Sigmoid colon (tissue), 7 donors: ENCODE measurements around the gene OR52W1. TPM values are rescaled to one million over a fixed set of nuclear protein-coding genes. Genes with fewer than 3 reads are reported as not detected.

Experiments
- DNase-seq: peaks from one replicate; pipeline ENCODE4 v3.0.0-alpha.2; 2019
- H3K27ac ChIP-seq, 4 donors: fragments of 200-600 bp; sonication (generic); one replicate each; pipeline ENCODE4 v1.5.1; 2016 to 2019; ENCODE audit warnings: mild to moderate bottlenecking in 1 of 4
- H3K27me3 ChIP-seq, 3 donors: fragments of 200-600 bp; sonication (generic); one replicate each; pipeline ENCODE4 v1.5.1; 2019; ENCODE audit warnings: mild to moderate bottlenecking in 1 of 3
- H3K36me3 ChIP-seq, 4 donors: fragments of 200-600 bp; sonication (generic); one replicate each; pipeline ENCODE4 v1.5.1; 2016 to 2019
- H3K4me1 ChIP-seq, 4 donors: fragments of 200-600 bp; sonication (generic); one replicate each; pipeline ENCODE4 v1.5.1; 2017 to 2019
- H3K4me3 ChIP-seq, 4 donors: fragments of 200-600 bp; sonication (generic); one replicate each; pipeline ENCODE4 v1.5.1; 2017 to 2019; ENCODE audit warnings: mild to moderate bottlenecking in 2 of 4, moderate library complexity in 1 of 4
- H3K9me3 ChIP-seq, 4 donors: fragments of 200-600 bp in 3 of 4; sonication (generic) in 3 of 4; one replicate each; pipeline versions ENCODE4 v1.5.1 to v1.6.1; 2013 to 2019
- EP300 ChIP-seq, 4 donors: sonication (generic); formaldehyde crosslinking; IDR thresholded peaks; one replicate each; pipeline ENCODE4 v1.6.1; 2017; ENCODE audit warnings: antibody characterized with exemption in 4 of 4
- POLR2A ChIP-seq, 2 donors: fragments of 450-650 bp; IDR thresholded peaks; one replicate each; pipeline ENCODE4 v1.6.1; 2016; ENCODE audit warnings: antibody characterized with exemption in 2 of 2, mild to moderate bottlenecking in 2 of 2, moderate library complexity in 2 of 2
- POLR2AphosphoS5 ChIP-seq, 4 donors: sonication (generic); formaldehyde crosslinking; IDR thresholded peaks; one replicate each; pipeline ENCODE4 v1.6.1; 2017; ENCODE audit warnings: antibody characterized with exemption in 4 of 4
- WGBS, 2 donors: extraction: QIAGEN DNeasy Blood & Tissue Kit; methylation state at CpG; one replicate each; pipeline ENCODE4 v1.1.7; 2013; 5-methylcytosine and 5-hydroxymethylcytosine counted together
- intact Hi-C: fragments of 100-400 bp; cut with DNase I; formaldehyde crosslinking; loops from one replicate; pipeline ENCODE4 v1.15.1; 2023
- polyA plus RNA-seq, 3 donors: library from polyadenylated mRNA; stranded (reverse); fragments of 200-250 nt; gene quantifications; one replicate each; pipeline ENCODE4 v1.2.3, GENCODE V29; 2013
- total RNA-seq, 4 donors: library from RNA; depleted of rRNA; stranded (reverse); fragments of >200 nt; gene quantifications; one replicate each; pipeline ENCODE4 v1.1.0, GENCODE V29; 2016
- TF ChIP-seq, protein P1 (sequence below), 4 experiments: fragments of 450-650 bp in 3 of 4; fragments of 200-600 bp in 1 of 4; IDR thresholded peaks; one replicate each; pipeline ENCODE4 v1.5.1; 2016 to 2019; ENCODE audit warnings: antibody characterized with exemption in 4 of 4, mild to moderate bottlenecking in 3 of 4, moderate library complexity in 2 of 4
- donor health status: healthy with polysubstance abuse.
- donor health status: Bipolar disorder and iron deficiency.
- donor health status: healthy.

The OR52W1 gene
- total and polyA plus RNA-seq, 7 donors = not detected

DNA sequence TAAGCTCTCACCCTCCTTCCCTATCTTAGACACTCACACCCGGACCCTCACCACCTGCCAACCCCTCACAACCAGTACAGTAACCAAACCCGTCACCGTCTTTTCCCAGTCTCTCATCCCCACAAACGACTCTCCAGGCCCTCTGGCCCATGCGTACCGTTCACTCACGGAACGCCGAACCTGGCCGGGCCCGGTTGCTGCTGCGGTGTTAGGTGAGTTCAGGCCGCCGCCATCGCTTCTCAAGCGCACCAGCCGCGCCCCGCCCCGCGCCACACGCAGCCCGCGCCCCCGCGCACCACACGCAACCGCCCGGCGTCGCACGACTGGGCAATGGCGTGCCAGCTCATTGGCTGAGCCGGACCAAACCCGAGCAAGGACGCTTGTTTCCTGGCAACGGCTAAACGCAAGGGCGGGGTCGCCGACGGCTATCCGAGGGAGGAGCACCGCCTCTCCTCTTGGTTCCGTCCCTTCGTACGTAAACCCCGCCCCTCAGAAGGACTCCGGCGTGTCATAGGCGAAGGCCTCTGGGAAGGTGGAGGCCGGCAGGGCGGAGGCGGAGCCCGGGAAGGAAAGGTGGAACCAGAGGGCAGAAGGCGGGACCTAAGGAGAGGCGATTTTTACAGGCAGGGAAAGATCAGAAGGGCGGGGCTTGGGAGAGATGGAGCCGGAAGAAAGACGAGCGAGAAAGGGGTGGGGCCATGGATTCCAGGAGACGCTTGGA, 35.5 kb downstream of the OR52W1 start, which contains the start of gene FHIP1B:
FHIP1B (minus strand) TSS at position 250 of the 721 bp plus-strand sequence. CDS start 10,120 bp downstream, outside the sequence.
- Histone ChIP-seq H3K9me3 (no peaks in the 10 kb centered on the region), H3K4me1 (peaks cover 0 to 27% (median 15%) of the 10 kb centered on the region in 4 donors), H3K4me3 (peak within 1 kb of the TSS; percentile 48 to 90 (median 70)), H3K36me3 (no peaks in the 10 kb centered on the region), H3K27ac (peak within 1 kb of the TSS; percentile 85 to 91 (median 87)), H3K27me3 (no peaks in the 10 kb centered on the region)
- intact Hi-C loops = loop anchor here (2.0 to 10.0 kb wide), 4 partner anchors 16 to 450 kb away; partner anchors contain the start of genes MRPL17 and TRIM3
- no peak for TF ChIP-seq EP300 (IDR thresholded peaks at IDR 0.05)
- TF ChIP-seq POLR2A (IDR thresholded peaks at IDR 0.05) = peak; percentile 16 to 47
- peak; percentile 55 to 83 (median 68) for TF ChIP-seq POLR2AphosphoS5 (IDR thresholded peaks at IDR 0.05)
- peak; percentile 100 for DNase-seq
- WGBS, 2 donors = 0 to 1% methylated on average over 62 of the region's 62 CpGs

DNA sequence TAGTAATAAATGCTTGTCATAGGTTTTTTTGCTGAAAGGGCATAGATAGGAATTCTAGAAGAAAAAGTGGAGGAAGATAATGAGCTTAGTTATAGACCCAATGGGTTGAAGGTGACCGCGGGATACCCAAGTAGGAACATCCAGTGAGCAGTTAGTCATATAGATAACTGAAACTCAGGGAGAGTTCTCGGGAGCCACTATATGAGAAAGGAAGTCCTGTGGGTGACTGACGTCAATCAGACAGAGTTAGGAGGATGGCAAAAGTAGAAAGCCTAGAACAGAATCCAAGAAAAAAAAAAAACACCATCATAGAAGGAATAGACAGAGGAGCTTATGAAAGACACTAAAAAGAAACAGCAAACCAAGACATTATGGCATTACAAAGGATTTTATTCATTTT, 38.2 kb downstream of the OR52W1 start:
- H3K9me3 ChIP-seq = no peaks in the 10 kb centered on the region
- intact Hi-C loops = loop anchor here (10.0 kb wide), 1 partner anchor 448 kb away; the partner anchor contains the start of gene MRPL17
- TF ChIP-seq POLR2A (IDR thresholded peaks at IDR 0.05) = no peak
- TF ChIP-seq, protein P1, sequence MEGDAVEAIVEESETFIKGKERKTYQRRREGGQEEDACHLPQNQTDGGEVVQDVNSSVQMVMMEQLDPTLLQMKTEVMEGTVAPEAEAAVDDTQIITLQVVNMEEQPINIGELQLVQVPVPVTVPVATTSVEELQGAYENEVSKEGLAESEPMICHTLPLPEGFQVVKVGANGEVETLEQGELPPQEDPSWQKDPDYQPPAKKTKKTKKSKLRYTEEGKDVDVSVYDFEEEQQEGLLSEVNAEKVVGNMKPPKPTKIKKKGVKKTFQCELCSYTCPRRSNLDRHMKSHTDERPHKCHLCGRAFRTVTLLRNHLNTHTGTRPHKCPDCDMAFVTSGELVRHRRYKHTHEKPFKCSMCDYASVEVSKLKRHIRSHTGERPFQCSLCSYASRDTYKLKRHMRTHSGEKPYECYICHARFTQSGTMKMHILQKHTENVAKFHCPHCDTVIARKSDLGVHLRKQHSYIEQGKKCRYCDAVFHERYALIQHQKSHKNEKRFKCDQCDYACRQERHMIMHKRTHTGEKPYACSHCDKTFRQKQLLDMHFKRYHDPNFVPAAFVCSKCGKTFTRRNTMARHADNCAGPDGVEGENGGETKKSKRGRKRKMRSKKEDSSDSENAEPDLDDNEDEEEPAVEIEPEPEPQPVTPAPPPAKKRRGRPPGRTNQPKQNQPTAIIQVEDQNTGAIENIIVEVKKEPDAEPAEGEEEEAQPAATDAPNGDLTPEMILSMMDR (IDR thresholded peaks at IDR 0.05) = no peak
- no peak for TF ChIP-seq EP300 (IDR thresholded peaks at IDR 0.05)
- no peak for TF ChIP-seq POLR2AphosphoS5 (IDR thresholded peaks at IDR 0.05)
- H3K27ac ChIP-seq = no peak overlapping the region
- 77 to 89% methylated on average over 4 of the region's 4 CpGs for WGBS, 2 donors
- no peaks in the 10 kb centered on the region for H3K36me3 ChIP-seq
- DNase-seq = no peak
- no peaks in the 10 kb centered on the region for H3K27me3 ChIP-seq
- H3K4me3 ChIP-seq = no peak overlapping the region
- H3K4me1 ChIP-seq = peaks cover 0 to 26% (median 15%) of the 10 kb centered on the region in 4 donors

DNA sequence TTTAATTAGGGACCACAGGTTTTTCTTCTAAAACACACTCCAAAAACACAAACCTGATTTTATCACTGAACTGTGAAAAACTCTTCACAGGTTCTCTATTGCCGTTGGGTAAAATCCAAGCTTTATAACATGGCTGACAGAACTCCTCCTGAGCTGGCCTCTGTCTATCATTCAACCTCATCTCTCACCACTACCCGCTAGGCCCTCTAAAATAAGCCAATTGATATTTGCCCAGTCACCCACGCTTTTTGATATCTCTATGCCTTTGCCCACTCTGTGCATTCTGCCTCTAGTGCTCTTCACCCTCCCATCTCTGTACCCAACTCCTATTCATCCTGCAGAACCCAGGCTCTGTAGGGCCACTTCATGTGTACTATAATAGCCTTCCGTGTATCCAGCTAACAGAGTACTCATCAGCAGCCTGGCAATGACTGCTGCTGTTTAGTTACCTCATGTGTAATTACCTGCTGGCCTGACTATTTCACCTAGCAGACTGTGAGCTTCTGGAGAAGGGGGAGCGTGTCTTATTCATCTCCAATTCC, 38.8 kb downstream of the OR52W1 start:
- Histone ChIP-seq H3K4me1 (peaks cover 0 to 20% (median 14%) of the 10 kb centered on the region in 4 donors), H3K9me3 (no peaks in the 10 kb centered on the region), H3K27me3 (no peaks in the 10 kb centered on the region), H3K4me3 (no peak overlapping the region), H3K27ac (no peak overlapping the region), H3K36me3 (no peaks in the 10 kb centered on the region)
- intact Hi-C loops = loop anchor here (10.0 kb wide), 1 partner anchor 447 kb away; the partner anchor contains the start of gene MRPL17
- WGBS, 2 donors = 89 to 92% methylated on average over 5 of the region's 5 CpGs
- TF ChIP-seq EP300 (IDR thresholded peaks at IDR 0.05) = no peak
- no peak for TF ChIP-seq POLR2AphosphoS5 (IDR thresholded peaks at IDR 0.05)
- TF ChIP-seq, protein P1 (IDR thresholded peaks at IDR 0.05) = no peak
- no peak for TF ChIP-seq POLR2A (IDR thresholded peaks at IDR 0.05)
- no peak for DNase-seq

DNA sequence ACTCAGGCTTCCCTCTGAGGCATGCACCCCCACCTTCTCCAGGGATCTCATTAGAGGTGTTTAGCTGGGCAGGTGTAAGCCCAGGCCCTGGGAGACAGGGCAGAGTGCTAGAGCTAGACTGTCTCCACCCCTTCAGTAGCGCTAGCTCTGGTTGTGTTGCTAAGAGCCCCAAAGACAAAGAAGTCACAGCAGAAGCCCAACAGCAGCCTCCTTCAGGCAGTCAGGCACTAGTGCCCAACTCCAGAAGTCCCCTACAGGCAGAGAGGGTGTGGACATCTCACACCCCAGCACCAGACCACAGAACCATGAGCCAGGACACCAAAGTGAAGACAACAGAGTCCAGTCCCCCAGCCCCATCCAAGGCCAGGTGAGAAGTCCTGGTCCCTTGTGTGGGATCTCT, 39.9 kb downstream of the OR52W1 start, which contains the start of gene CNGA4:
CNGA4 (plus strand) TSS at position 188 of the 400 bp plus-strand sequence; CDS start at position 306, 118 bp downstream.
- WGBS, 2 donors = 83 to 90% methylated on average over 1 of the region's 1 CpG
- no peak for DNase-seq
- Histone ChIP-seq H3K36me3 (no peaks in the 10 kb centered on the region), H3K4me1 (peaks cover 0 to 9% (median 4%) of the 10 kb centered on the region in 4 donors), H3K9me3 (no peaks in the 10 kb centered on the region), H3K4me3 (no peak within 1 kb of the TSS), H3K27me3 (no peaks in the 10 kb centered on the region), H3K27ac (no peak within 1 kb of the TSS)
- intact Hi-C loops = loop anchor here (10.0 kb wide), 1 partner anchor 446 kb away; the partner anchor contains the start of gene MRPL17
- no peak for TF ChIP-seq EP300 (IDR thresholded peaks at IDR 0.05)
- no peak for TF ChIP-seq POLR2A (IDR thresholded peaks at IDR 0.05)
- TF ChIP-seq POLR2AphosphoS5 (IDR thresholded peaks at IDR 0.05) = no peak
- TF ChIP-seq, protein P1 (IDR thresholded peaks at IDR 0.05) = no peak

DNA sequence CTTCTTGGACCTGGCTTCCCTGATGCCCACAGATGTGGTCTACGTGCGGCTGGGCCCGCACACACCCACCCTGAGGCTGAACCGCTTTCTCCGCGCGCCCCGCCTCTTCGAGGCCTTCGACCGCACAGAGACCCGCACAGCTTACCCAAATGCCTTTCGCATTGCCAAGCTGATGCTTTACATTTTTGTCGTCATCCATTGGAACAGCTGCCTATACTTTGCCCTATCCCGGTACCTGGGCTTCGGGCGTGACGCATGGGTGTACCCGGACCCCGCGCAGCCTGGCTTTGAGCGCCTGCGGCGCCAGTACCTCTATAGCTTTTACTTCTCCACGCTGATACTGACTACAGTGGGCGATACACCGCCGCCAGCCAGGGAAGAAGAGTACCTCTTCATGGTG, 41.1 kb downstream of the OR52W1 start:
- no peaks in the 10 kb centered on the region for H3K36me3 ChIP-seq
- no peaks in the 10 kb centered on the region for H3K9me3 ChIP-seq
- TF ChIP-seq, protein P1 (IDR thresholded peaks at IDR 0.05) = no peak
- H3K27ac ChIP-seq = no peak overlapping the region
- 97 to 98% methylated on average over 28 of the region's 28 CpGs for WGBS, 2 donors
- no peak overlapping the region for H3K4me3 ChIP-seq
- H3K4me1 ChIP-seq = peaks cover 0 to 5% (median 3%) of the 10 kb centered on the region in 4 donors
- DNase-seq = no peak
- intact Hi-C loops = no loop called here
- H3K27me3 ChIP-seq = no peaks in the 10 kb centered on the region
